ENCODE results near the gene FRYL.

Gene FRYL

DNA sequence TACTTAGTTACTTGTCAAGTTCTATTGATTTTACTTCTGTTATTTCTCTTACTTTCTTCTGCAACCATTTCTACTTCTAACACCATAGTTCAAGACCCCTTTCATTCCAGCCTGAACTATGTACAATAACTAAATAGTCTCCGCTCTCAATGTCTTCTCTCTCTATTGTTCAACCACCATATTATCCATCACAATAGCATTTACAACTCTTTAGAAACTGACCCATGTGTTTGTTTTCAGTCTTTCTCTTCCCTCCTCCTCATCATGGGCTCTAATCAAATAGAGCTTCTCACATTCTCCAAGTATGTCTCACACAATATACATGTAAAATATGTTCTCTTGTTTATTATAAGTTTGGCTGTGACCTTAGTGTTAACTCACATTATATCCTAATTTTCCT lies 146.4 kb downstream of the FRYL start:
- no peaks in the 10 kb centered on the region for H3K9me3 ChIP-seq (ENCODE audit: severe bottlenecking)
- H3K4me3 ChIP-seq (ENCODE audit: severe bottlenecking), result no peak overlapping the region
- H3K27me3 ChIP-seq (ENCODE audit: insufficient read depth, poor library complexity, severe bottlenecking), result no peaks in the 10 kb centered on the region
- H3K27ac ChIP-seq (ENCODE audit: poor library complexity, severe bottlenecking), result no peak overlapping the region
- TF ChIP-seq, protein P1, sequence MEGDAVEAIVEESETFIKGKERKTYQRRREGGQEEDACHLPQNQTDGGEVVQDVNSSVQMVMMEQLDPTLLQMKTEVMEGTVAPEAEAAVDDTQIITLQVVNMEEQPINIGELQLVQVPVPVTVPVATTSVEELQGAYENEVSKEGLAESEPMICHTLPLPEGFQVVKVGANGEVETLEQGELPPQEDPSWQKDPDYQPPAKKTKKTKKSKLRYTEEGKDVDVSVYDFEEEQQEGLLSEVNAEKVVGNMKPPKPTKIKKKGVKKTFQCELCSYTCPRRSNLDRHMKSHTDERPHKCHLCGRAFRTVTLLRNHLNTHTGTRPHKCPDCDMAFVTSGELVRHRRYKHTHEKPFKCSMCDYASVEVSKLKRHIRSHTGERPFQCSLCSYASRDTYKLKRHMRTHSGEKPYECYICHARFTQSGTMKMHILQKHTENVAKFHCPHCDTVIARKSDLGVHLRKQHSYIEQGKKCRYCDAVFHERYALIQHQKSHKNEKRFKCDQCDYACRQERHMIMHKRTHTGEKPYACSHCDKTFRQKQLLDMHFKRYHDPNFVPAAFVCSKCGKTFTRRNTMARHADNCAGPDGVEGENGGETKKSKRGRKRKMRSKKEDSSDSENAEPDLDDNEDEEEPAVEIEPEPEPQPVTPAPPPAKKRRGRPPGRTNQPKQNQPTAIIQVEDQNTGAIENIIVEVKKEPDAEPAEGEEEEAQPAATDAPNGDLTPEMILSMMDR (IDR thresholded peaks at IDR 0.05; ENCODE audit: poor library complexity, severe bottlenecking), result no peak
- H3K36me3 ChIP-seq (ENCODE audit: low read depth), result 0 out of 2 replicates have a peak, but pooled peaks cover 14% of the 10 kb centered on the region
- no peak for ATAC-seq (ENCODE audit: low read depth)
- peaks cover 24% of the 10 kb centered on the region for H3K4me1 ChIP-seq (ENCODE audit: insufficient read depth, poor library complexity, severe bottlenecking)
- no peak for DNase-seq (ENCODE audit: low spot score)

DNA sequence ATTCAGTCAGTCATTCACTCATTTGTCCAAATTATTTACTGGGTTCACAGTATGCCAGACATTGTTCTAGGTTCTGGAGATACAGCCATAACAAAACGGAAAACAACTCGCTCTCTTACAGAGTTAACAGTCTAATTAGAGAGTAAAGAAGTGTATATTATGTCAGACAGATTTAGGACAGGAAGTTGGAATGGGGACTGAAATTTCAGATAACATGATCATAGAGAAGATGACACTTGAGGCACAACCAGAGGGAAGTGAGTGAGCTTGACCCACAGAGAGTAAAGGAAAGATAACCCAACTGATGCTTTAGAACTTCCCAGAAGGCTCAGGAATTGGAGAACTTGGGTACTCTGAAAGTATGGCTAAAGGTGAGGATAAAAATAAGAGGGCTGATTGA lies 150.6 kb downstream of the FRYL start:
- Histone ChIP-seq H3K27ac (ENCODE audit: poor library complexity, severe bottlenecking) (no peak overlapping the region), H3K4me1 (ENCODE audit: insufficient read depth, poor library complexity, severe bottlenecking) (no peaks in the 10 kb centered on the region), H3K9me3 (ENCODE audit: severe bottlenecking) (no peaks in the 10 kb centered on the region), H3K4me3 (ENCODE audit: severe bottlenecking) (no peak overlapping the region), H3K36me3 (ENCODE audit: low read depth) (peaks cover 19% of the 10 kb centered on the region; the same call in 1 of the 2 replicates), H3K27me3 (ENCODE audit: insufficient read depth, poor library complexity, severe bottlenecking) (no peaks in the 10 kb centered on the region)
- no peak for ATAC-seq (ENCODE audit: low read depth)
- TF ChIP-seq, protein P1 (IDR thresholded peaks at IDR 0.05; ENCODE audit: poor library complexity, severe bottlenecking), result no peak
- DNase-seq (ENCODE audit: low spot score), result no peak

DNA sequence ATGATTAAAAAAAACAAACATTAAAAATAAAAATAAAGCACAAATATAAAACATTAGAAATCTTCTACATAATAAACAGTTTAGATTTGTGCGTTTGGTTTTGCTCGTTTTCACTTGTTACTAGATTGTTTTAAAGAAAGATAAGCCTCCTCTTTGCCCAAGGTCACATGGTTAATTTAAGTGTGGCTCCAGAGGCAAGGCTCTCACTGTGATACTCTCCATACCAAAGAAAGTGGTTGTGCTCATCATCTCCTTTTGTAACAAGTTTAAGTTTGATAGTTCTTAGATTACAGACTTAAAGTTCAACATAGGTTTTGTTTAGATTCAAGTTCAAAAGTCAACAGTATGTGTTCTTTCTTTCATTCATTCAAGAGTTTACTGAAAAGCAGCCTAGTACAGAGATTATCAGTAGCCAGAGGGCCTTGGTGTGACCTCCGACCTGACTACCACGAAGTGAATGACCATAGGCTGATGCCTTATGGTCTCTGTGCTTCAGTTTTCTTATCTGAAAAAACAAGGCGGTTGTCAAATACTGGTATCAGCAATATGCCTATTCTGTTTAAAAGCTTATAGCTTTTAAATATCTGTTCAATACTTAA lies 156.8 kb downstream of the FRYL start:
- TF ChIP-seq, protein P1 (IDR thresholded peaks at IDR 0.05; ENCODE audit: poor library complexity, severe bottlenecking), result no peak
- Histone ChIP-seq H3K9me3 (ENCODE audit: severe bottlenecking) (no peaks in the 10 kb centered on the region), H3K36me3 (ENCODE audit: low read depth) (peaks cover 44% of the 10 kb centered on the region), H3K4me1 (ENCODE audit: insufficient read depth, poor library complexity, severe bottlenecking) (peaks cover 16% of the 10 kb centered on the region), H3K27me3 (ENCODE audit: insufficient read depth, poor library complexity, severe bottlenecking) (no peaks in the 10 kb centered on the region), H3K4me3 (ENCODE audit: severe bottlenecking) (no peak overlapping the region), H3K27ac (ENCODE audit: poor library complexity, severe bottlenecking) (no peak overlapping the region)
- ATAC-seq (ENCODE audit: low read depth) (no peak), DNase-seq (ENCODE audit: low spot score) (no peak)

DNA sequence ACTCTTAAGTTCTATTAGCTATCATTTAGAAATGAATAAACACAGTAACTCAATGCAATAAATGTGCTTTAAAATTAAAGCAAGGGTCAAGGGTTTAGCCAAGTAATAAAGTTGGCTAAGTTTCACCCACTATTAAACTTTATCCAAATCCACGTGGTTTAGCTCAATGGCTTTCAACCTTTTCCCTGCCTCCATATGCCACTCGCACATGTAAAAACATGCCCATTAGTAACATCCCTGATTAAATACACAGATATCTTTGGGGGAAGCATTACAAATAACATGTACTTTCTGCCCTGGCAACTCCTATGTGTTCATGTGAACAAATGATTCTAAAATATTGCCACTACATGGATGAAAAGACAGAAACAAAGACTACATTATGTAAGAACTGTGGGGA lies 159.2 kb downstream of the FRYL start:
- Histone ChIP-seq H3K9me3 (ENCODE audit: severe bottlenecking) (no peaks in the 10 kb centered on the region), H3K27ac (ENCODE audit: poor library complexity, severe bottlenecking) (no peak overlapping the region), H3K36me3 (ENCODE audit: low read depth) (peaks cover 53% of the 10 kb centered on the region), H3K4me3 (ENCODE audit: severe bottlenecking) (no peak overlapping the region), H3K4me1 (ENCODE audit: insufficient read depth, poor library complexity, severe bottlenecking) (peaks cover 16% of the 10 kb centered on the region), H3K27me3 (ENCODE audit: insufficient read depth, poor library complexity, severe bottlenecking) (no peaks in the 10 kb centered on the region)
- TF ChIP-seq, protein P1 (IDR thresholded peaks at IDR 0.05; ENCODE audit: poor library complexity, severe bottlenecking), result no peak
- DNase-seq (ENCODE audit: low spot score) (no peak), ATAC-seq (ENCODE audit: low read depth) (no peak)

DNA sequence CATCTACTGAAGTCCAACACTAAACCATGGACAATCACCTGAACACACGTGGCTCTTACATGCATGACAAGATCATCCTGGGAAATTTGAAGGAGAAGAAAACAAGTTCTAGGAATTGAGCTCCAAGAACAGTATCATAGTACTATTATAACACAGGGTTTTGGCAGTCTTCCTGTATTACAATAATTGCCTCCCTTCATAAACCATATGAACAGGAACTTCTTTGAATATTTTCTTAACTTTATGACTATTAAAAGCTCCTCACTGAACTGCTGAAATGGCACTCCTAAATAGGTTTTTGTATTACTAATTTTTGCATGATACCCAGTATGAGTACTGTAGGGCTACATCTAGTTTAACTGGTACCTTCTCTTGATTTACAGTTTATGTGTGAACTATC lies 160.0 kb downstream of the FRYL start:
- Histone ChIP-seq H3K27me3 (ENCODE audit: insufficient read depth, poor library complexity, severe bottlenecking) (no peaks in the 10 kb centered on the region), H3K36me3 (ENCODE audit: low read depth) (peaks cover 57% of the 10 kb centered on the region), H3K27ac (ENCODE audit: poor library complexity, severe bottlenecking) (no peak overlapping the region), H3K4me1 (ENCODE audit: insufficient read depth, poor library complexity, severe bottlenecking) (peaks cover 16% of the 10 kb centered on the region), H3K9me3 (ENCODE audit: severe bottlenecking) (no peaks in the 10 kb centered on the region), H3K4me3 (ENCODE audit: severe bottlenecking) (no peak overlapping the region)
- TF ChIP-seq, protein P1 (IDR thresholded peaks at IDR 0.05; ENCODE audit: poor library complexity, severe bottlenecking), result no peak
- no peak for ATAC-seq (ENCODE audit: low read depth)
- DNase-seq (ENCODE audit: low spot score), result no peak

Data from RWPE2 (cell line).